ENCODE data around the gene AFMID. TPM values are rescaled to one million over a fixed set of nuclear protein-coding genes. Genes with fewer than 3 reads are reported as not detected.

AFMID gene
- total and polyA plus RNA-seq, 2 of the 8 experiments (the other 6 are each of a cell fraction or from before 2014, with no cell fraction given) = 49.0 to 53.0 TPM

DNA sequence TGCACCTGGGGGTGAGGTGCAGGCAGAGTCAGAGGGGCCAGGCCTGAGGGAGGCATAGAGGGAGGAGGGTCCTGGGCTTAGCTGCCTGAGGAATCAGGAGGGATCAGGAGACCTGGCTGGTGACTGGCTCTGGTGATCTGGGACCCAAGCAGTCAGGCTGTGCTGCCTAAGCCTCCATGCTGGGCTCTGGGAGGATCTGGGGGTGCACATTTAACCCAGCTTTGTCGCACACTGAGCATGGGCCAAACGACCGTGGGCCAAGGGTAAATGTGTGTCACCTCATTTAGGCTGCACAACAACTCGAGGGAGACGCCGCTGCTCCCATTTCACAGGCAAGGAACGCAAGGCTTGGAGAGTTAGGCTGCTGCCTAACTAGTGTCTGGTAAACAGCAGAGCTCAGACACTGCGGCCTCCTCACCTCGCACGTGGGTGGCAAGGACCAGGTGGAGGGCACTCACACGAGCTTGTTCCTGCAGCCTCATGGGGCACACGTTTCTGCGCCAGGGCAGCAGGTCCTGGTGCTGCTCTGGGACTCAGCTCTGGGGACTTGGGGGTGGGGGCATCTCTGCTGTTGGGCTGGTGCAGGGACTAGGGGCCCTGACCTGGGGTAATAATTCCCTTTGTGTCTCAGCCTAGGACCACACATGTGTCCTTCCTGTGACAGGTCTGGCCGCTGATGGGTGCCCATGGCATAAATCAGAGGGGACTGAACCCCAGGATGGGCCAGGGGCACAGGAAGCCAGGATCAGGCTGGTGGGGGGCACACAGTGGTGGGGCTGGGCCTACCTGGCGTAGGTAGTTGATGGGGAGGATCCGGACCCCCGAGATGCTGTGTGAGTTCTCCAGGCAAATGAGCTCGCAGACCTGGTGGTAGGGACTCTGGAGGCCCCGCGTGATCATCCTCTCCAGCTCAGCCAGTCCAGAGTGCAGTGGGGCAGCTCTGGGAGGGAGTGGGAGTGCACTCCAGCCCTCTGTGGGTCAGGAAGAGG lies 63.0 kb downstream of the AFMID start (continued):
- TF ChIP-seq, protein P1, sequence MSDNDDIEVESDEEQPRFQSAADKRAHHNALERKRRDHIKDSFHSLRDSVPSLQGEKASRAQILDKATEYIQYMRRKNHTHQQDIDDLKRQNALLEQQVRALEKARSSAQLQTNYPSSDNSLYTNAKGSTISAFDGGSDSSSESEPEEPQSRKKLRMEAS (IDR thresholded peaks at IDR 0.05) = no peak
- TF ChIP-seq NANOG (IDR thresholded peaks at IDR 0.05; ENCODE audit: insufficient read depth, low read depth, low read length, poor library complexity, severe bottlenecking) (no peak), CHD1 (IDR thresholded peaks at IDR 0.05; ENCODE audit: low read depth, low read length) (no peak), CREB1 (IDR thresholded peaks at IDR 0.05) (no peak), RXRA (IDR thresholded peaks at IDR 0.05; ENCODE audit: insufficient read depth, low read depth, low read length) (no peak), RFX5 (IDR thresholded peaks at IDR 0.05; ENCODE audit: borderline replicate concordance, low read depth, low read length) (no peak), CEBPB (IDR thresholded peaks at IDR 0.05; ENCODE audit: low read depth, low read length) (no peak), EGR1 (IDR thresholded peaks at IDR 0.05; ENCODE audit: borderline replicate concordance, low read depth, low read length) (no peak), BRCA1 (IDR thresholded peaks at IDR 0.05; ENCODE audit: low read depth, low read length) (no peak)
- TF ChIP-seq, protein P2, sequence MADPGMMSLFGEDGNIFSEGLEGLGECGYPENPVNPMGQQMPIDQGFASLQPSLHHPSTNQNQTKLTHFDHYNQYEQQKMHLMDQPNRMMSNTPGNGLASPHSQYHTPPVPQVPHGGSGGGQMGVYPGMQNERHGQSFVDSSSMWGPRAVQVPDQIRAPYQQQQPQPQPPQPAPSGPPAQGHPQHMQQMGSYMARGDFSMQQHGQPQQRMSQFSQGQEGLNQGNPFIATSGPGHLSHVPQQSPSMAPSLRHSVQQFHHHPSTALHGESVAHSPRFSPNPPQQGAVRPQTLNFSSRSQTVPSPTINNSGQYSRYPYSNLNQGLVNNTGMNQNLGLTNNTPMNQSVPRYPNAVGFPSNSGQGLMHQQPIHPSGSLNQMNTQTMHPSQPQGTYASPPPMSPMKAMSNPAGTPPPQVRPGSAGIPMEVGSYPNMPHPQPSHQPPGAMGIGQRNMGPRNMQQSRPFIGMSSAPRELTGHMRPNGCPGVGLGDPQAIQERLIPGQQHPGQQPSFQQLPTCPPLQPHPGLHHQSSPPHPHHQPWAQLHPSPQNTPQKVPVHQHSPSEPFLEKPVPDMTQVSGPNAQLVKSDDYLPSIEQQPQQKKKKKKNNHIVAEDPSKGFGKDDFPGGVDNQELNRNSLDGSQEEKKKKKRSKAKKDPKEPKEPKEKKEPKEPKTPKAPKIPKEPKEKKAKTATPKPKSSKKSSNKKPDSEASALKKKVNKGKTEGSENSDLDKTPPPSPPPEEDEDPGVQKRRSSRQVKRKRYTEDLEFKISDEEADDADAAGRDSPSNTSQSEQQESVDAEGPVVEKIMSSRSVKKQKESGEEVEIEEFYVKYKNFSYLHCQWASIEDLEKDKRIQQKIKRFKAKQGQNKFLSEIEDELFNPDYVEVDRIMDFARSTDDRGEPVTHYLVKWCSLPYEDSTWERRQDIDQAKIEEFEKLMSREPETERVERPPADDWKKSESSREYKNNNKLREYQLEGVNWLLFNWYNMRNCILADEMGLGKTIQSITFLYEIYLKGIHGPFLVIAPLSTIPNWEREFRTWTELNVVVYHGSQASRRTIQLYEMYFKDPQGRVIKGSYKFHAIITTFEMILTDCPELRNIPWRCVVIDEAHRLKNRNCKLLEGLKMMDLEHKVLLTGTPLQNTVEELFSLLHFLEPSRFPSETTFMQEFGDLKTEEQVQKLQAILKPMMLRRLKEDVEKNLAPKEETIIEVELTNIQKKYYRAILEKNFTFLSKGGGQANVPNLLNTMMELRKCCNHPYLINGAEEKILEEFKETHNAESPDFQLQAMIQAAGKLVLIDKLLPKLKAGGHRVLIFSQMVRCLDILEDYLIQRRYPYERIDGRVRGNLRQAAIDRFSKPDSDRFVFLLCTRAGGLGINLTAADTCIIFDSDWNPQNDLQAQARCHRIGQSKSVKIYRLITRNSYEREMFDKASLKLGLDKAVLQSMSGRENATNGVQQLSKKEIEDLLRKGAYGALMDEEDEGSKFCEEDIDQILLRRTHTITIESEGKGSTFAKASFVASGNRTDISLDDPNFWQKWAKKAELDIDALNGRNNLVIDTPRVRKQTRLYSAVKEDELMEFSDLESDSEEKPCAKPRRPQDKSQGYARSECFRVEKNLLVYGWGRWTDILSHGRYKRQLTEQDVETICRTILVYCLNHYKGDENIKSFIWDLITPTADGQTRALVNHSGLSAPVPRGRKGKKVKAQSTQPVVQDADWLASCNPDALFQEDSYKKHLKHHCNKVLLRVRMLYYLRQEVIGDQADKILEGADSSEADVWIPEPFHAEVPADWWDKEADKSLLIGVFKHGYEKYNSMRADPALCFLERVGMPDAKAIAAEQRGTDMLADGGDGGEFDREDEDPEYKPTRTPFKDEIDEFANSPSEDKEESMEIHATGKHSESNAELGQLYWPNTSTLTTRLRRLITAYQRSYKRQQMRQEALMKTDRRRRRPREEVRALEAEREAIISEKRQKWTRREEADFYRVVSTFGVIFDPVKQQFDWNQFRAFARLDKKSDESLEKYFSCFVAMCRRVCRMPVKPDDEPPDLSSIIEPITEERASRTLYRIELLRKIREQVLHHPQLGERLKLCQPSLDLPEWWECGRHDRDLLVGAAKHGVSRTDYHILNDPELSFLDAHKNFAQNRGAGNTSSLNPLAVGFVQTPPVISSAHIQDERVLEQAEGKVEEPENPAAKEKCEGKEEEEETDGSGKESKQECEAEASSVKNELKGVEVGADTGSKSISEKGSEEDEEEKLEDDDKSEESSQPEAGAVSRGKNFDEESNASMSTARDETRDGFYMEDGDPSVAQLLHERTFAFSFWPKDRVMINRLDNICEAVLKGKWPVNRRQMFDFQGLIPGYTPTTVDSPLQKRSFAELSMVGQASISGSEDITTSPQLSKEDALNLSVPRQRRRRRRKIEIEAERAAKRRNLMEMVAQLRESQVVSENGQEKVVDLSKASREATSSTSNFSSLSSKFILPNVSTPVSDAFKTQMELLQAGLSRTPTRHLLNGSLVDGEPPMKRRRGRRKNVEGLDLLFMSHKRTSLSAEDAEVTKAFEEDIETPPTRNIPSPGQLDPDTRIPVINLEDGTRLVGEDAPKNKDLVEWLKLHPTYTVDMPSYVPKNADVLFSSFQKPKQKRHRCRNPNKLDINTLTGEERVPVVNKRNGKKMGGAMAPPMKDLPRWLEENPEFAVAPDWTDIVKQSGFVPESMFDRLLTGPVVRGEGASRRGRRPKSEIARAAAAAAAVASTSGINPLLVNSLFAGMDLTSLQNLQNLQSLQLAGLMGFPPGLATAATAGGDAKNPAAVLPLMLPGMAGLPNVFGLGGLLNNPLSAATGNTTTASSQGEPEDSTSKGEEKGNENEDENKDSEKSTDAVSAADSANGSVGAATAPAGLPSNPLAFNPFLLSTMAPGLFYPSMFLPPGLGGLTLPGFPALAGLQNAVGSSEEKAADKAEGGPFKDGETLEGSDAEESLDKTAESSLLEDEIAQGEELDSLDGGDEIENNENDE (IDR thresholded peaks at IDR 0.05; ENCODE audit: insufficient replicate concordance, low read length) = no peak

All from H1 (cell line).